Breast epithelium (tissue), 4 donors: ENCODE results near the gene SULT2B1. TPM values are rescaled to one million over a fixed set of nuclear protein-coding genes. Genes with fewer than 3 reads are reported as not detected.

ENCODE experiments used
- DNase-seq, 2 donors: peaks; one replicate each; pipeline ENCODE4 v3.0.0-alpha.2; 2019; ENCODE audit warnings: low spot score in 2 of 2
- H3K27ac ChIP-seq, 2 donors: fragments of 200-600 bp; sonication (generic) in 1 of 2; one replicate each; pipeline ENCODE4 v1.5.1; 2016 to 2019; ENCODE audit warnings: mild to moderate bottlenecking in 1 of 2
- H3K27me3 ChIP-seq, 2 donors: fragments of 200-600 bp; sonication (generic) in 1 of 2; one replicate each; pipeline versions ENCODE4 v1.5.1 to v1.6.0; 2017 to 2019; ENCODE audit warnings: control low read depth in 1 of 2, mild to moderate bottlenecking in 1 of 2
- H3K36me3 ChIP-seq: fragments of 200-600 bp; one replicate; pipeline ENCODE4 v1.5.1; 2019
- H3K4me1 ChIP-seq, 2 donors: fragments of 200-600 bp; sonication (generic); one replicate each; pipeline ENCODE4 v1.5.1; 2016 to 2019; ENCODE audit warnings: control low read depth in 1 of 2
- H3K4me3 ChIP-seq, 3 donors: fragments of 200-600 bp; sonication (generic); 1 replicate in 2 of 3; 2 replicates in 1 of 3; pipeline ENCODE4 v1.5.1; 2016 to 2019; ENCODE audit warnings: mild to moderate bottlenecking in 3 of 3, moderate library complexity in 2 of 3
- H3K9me3 ChIP-seq, 2 donors: fragments of 200-600 bp; sonication (generic) in 1 of 2; one replicate each; pipeline ENCODE4 v1.5.1; 2016 to 2019; ENCODE audit warnings: control low read depth in 1 of 2
- CTCF ChIP-seq, 3 donors: fragments of 450-650 bp; IDR thresholded peaks; one replicate each; pipeline ENCODE4 v1.5.1; 2016 to 2017; ENCODE audit warnings: antibody characterized with exemption in 3 of 3, mild to moderate bottlenecking in 3 of 3, moderate library complexity in 3 of 3
- POLR2A ChIP-seq: fragments of 450-650 bp; IDR thresholded peaks from one replicate; pipeline ENCODE4 v1.6.1; 2016; ENCODE audit warnings: antibody characterized with exemption, mild to moderate bottlenecking, moderate library complexity
- POLR2AphosphoS5 ChIP-seq, 3 donors: sonication (generic); formaldehyde crosslinking; IDR thresholded peaks; one replicate each; pipeline ENCODE4 v1.6.1; 2017; ENCODE audit warnings: antibody characterized with exemption in 3 of 3
- intact Hi-C: fragments of 100-400 bp; cut with DNase I; formaldehyde crosslinking; loops from one replicate; pipeline ENCODE4 v1.15.1; 2023; ENCODE audit warnings: low total_unique reads
- total RNA-seq, 3 donors: library from RNA; depleted of rRNA; stranded (reverse); fragments of >200 nt; gene quantifications; one replicate each; pipeline ENCODE4 v1.1.0, GENCODE V29; 2016

SULT2B1 gene
- total RNA-seq, 3 donors from 2014 or later, result 5.6 to 7.5 TPM; not detected in 1

- Histone ChIP-seq H3K4me3 (peak within 1 kb of the TSS in 2 of 3 donors; percentile 46 to 62), H3K4me1 (peaks cover 0 to 5% of the 10 kb centered on the region in 2 donors), H3K27me3 (peaks cover 9 to 17% of the 10 kb centered on the region in 2 donors), H3K27ac (peak within 1 kb of the TSS in 1 of 2 donors; percentile 32), H3K36me3 (no peaks in the 10 kb centered on the region), H3K9me3 (no peaks in the 10 kb centered on the region)
- intact Hi-C loops, result no loop called here
- TF ChIP-seq CTCF (IDR thresholded peaks at IDR 0.05) (no peak), POLR2AphosphoS5 (IDR thresholded peaks at IDR 0.05) (no peak), POLR2A (no peak)
- DNase-seq, result no peak
These were observed 40.0 kb upstream of the SULT2B1 start, which contains the start of gene LMTK3 for GRCh38 chr19:48511800-48512503. Gene LMTK3, minus strand, starts transcription at chr19:48511835. Its CDS starts 259 bp downstream, at chr19:48511576.

GRCh38 chr19:48512504-48513288 is 39.3 kb upstream of the SULT2B1 start:
- Histone ChIP-seq H3K27ac (no peak overlapping the region), H3K36me3 (no peaks in the 10 kb centered on the region), H3K27me3 (peaks cover 9 to 17% of the 10 kb centered on the region in 2 donors), H3K9me3 (no peaks in the 10 kb centered on the region), H3K4me3 (peak overlapping the region in 2 of 3 donors; percentile 67 to 68), H3K4me1 (peaks cover 0 to 5% of the 10 kb centered on the region in 2 donors)
- DNase-seq, result no peak
- intact Hi-C loops, result no loop called here
- TF ChIP-seq POLR2AphosphoS5 (IDR thresholded peaks at IDR 0.05) (no peak), POLR2A (no peak), CTCF (IDR thresholded peaks at IDR 0.05) (no peak)

DNA sequence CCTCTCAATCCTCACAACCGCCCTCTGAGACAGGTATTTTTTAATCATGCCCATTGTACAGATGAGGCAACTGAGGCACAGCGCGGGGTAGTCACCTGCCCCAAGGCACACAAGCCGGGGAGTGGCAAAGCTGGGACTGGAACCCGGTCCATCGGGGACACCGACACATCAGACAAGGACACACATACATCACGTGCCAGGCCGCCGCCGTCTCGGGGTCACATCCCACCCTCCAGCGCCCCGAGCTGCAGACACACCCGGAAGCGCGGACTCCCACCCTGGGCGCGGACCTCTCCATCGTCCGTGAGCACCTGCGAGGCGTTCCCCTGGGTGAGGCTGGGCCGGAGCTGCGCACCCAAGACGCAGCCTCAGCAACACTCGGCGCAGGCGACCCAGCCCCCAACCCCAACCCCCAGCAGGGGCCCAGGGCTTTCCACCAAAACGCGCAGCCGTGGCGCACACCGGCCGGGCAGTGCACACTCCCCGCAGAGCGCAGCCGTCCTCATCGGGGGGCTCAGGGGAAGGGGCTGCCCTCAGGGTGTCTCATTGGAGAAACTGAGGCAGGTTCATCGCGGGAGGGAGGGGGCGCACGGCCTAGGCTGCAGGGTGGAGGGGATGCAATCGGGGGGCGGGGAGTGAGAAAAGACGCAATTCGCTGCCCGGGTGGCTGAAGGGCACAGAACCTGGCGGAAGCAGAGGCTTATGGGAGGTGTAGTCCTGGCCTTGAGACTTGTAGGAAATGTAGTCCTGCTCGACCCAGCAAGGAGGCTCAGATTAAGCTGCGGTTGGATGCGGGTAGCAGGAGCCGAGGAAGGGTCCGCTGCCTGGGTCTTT is 38.5 kb upstream of the SULT2B1 start:
- intact Hi-C loops, result no loop called here

DNA sequence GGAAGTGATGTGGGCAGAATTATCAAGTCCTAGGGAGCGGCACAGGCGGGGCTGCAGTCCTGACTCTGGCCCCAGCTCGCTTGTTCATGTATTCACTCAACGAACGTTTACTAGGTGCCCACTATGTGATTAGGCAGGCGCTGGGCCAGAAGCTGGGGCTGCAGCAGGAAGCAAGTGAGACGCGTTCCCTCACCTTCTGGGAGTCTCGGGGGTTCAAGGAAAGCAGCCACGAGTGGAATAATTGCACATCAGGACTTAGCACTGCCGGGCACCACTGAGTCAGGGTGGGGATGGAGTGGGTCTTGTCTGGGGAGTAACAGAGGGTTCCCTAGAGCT is 37.9 kb upstream of the SULT2B1 start:
- H3K27me3 ChIP-seq, result peaks cover 9 to 17% of the 10 kb centered on the region in 2 donors
- H3K27ac ChIP-seq, result no peak overlapping the region
- TF ChIP-seq POLR2A (no peak), POLR2AphosphoS5 (IDR thresholded peaks at IDR 0.05) (no peak), CTCF (IDR thresholded peaks at IDR 0.05) (no peak)
- no peak for DNase-seq
- peaks cover 0 to 5% of the 10 kb centered on the region in 2 donors for H3K4me1 ChIP-seq
- intact Hi-C loops, result no loop called here
- H3K9me3 ChIP-seq, result no peaks in the 10 kb centered on the region
- no peaks in the 10 kb centered on the region for H3K36me3 ChIP-seq
- H3K4me3 ChIP-seq, result peak overlapping the region in 2 of 3 donors; percentile 67 to 68

More for the DNA sequence above, 38.5 kb upstream of the SULT2B1 start:
- Histone ChIP-seq H3K9me3 (no peaks in the 10 kb centered on the region), H3K36me3 (no peaks in the 10 kb centered on the region), H3K4me3 (peak overlapping the region; percentile 29 to 68 (median 67)), H3K27ac (no peak overlapping the region), H3K4me1 (peaks cover 0 to 5% of the 10 kb centered on the region in 2 donors), H3K27me3 (peaks cover 9 to 17% of the 10 kb centered on the region in 2 donors)
- no peak for TF ChIP-seq CTCF (IDR thresholded peaks at IDR 0.05)
- no peak for TF ChIP-seq POLR2AphosphoS5 (IDR thresholded peaks at IDR 0.05)
- TF ChIP-seq POLR2A, result no peak
- no peak for DNase-seq
